Astrocyte (in vitro differentiated cells and primary cell): Measurements from ENCODE around the gene UQCR11.

Experiments
- CTCF ChIP-seq: IDR thresholded peaks from 2 replicates; pipeline ENCODE4 v1.5.1; 2011; ENCODE audit warnings: low read depth, mild to moderate bottlenecking, inconsistent platforms, low read length, moderate library complexity; ENCODE audit not compliant: insufficient read depth
- EZH2 ChIP-seq: IDR thresholded peaks from 2 replicates; pipeline ENCODE4 v1.6.1; 2012; ENCODE audit warnings: mild to moderate bottlenecking, low read length, inconsistent platforms; ENCODE audit not compliant: insufficient read depth

GRCh38 chr19:1615156-1615765 lies 10.0 kb upstream of the UQCR11 start:
- TF ChIP-seq CTCF (no peak), EZH2 (no peak)
